CD4-positive, alpha-beta T cell treated with Interleukin-2 at 100 ng/mL for 4 hours (primary cell): ENCODE results near the gene RAD51AP1.

ENCODE experiments used
- DNase-seq: peaks from one replicate; pipeline ENCODE4 v3.0.0-alpha.2; 2020; ENCODE audit warnings: low spot score

The RAD51AP1 gene

GRCh38 chr12:4591180-4591687 is 52.5 kb downstream of the RAD51AP1 start:
- no peak for DNase-seq

GRCh38 chr12:4595881-4596280 is 57.2 kb downstream of the RAD51AP1 start:
- no peak for DNase-seq

GRCh38 chr12:4603421-4603820 is 64.7 kb downstream of the RAD51AP1 start:
- DNase-seq, result no peak

GRCh38 chr12:4603946-4604345 is 65.3 kb downstream of the RAD51AP1 start:
- DNase-seq, result no peak

- peak; percentile 87 for DNase-seq
These were observed 66.0 kb downstream of the RAD51AP1 start for GRCh38 chr12:4604684-4605193.

GRCh38 chr12:4607056-4607455 is 68.4 kb downstream of the RAD51AP1 start:
- no peak for DNase-seq

GRCh38 chr12:4609071-4609470 is 70.4 kb downstream of the RAD51AP1 start:
- DNase-seq, result no peak
